ENCODE results near the gene PORCN. TPM values are rescaled to one million over a fixed set of nuclear protein-coding genes. Genes with fewer than 3 reads are reported as not detected.

Gene PORCN
- total and polyA plus RNA-seq, 9 of the 15 experiments (the other 6 are each of a cell fraction or from before 2014, with no cell fraction given), result 0.34 to 5.1 (median 2.8) TPM

GRCh38 chrX:48468247-48468671, 40.5 kb upstream of the PORCN start:
- intact Hi-C loops (cut with micrococcal nuclease), result loop anchor here (5.0 kb wide), 1 partner anchor 211 kb away; the partner anchor contains the start of gene SSX1
- peaks cover 31 to 47% of the 10 kb centered on the region in 2 experiments; a peak in 4 of 5 replicates for H3K4me1 ChIP-seq (replicated peaks in 1 of 2; ENCODE audit: control insufficient read depth in 2 of 2, insufficient read depth in 2 of 2, low read length in 2 of 2)
- peak overlapping the region; percentile 94 to 96 for H3K9ac ChIP-seq (ENCODE audit: insufficient read depth in 1 of 2, low read depth in 2 of 2, low read length in 2 of 2)
- peak; percentile 75 for ATAC-seq
- in situ Hi-C loops (cut with MboI), result no loop called here
- peak overlapping the region; percentile 72 for H2AFZ ChIP-seq (ENCODE audit: low read depth, low read length)
- POLR2A ChIA-PET, result interaction anchor here (0.7 to 1.9 kb wide), 3 partner anchors 11 to 608 kb away, joined by 3 to 8 read pairs (median 3); no protein-coding TSS in a partner anchor
- CTCF ChIA-PET (ENCODE audit: low intra/inter-chr PET ratio), result no interaction called here
- no peaks in the 10 kb centered on the region for H3K9me1 ChIP-seq (ENCODE audit: control insufficient read depth, insufficient read depth, low read length)
- H4K20me1 ChIP-seq (replicated peaks; ENCODE audit: control insufficient read depth, insufficient read depth, low read length), result no peaks in the 10 kb centered on the region
- 0% methylated on average over 12 of the region's 18 CpGs for WGBS (ENCODE audit: insufficient coverage, low coverage, missing lambda C conversion rate)
- H3K79me2 ChIP-seq (ENCODE audit: control insufficient read depth, insufficient read depth, low read length), result peaks cover 57% of the 10 kb centered on the region
- H3K4me3 ChIP-seq, result peak overlapping the region; percentile 78
- peak; percentile 73 to 83 (median 80) for DNase-seq (ENCODE audit: extremely low read depth in 1 of 4, low spot score in 3 of 4)
- H3K27ac ChIP-seq (ENCODE audit: extremely low read depth, low read depth, low read length), result peak overlapping the region; percentile 91
- H3K36me3 ChIP-seq (ENCODE audit: control insufficient read depth, insufficient read depth, low read length), result peaks cover 32% of the 10 kb centered on the region
- H3K9me3 ChIP-seq (replicated peaks; ENCODE audit: control insufficient read depth, insufficient read depth, low read depth, low read length), result no peaks in the 10 kb centered on the region
- no TSS peak for BruUV-seq (replicated peaks)
- H3K27me3 ChIP-seq (ENCODE audit: control insufficient read depth in 2 of 2, insufficient read depth in 2 of 2, low read length in 2 of 2), result no peaks in the 10 kb centered on the region
- peak overlapping the region; percentile 94 for H3K4me2 ChIP-seq (ENCODE audit: insufficient read depth, low read length)
- FAIRE-seq, result peak; percentile 84
- TF ChIP-seq NFIX (CRISPR knock-in tag; IDR thresholded peaks at IDR 0.05; ENCODE audit: low read depth), result no peak
- no peak for TF ChIP-seq ZBTB9 (CRISPR knock-in tag; IDR thresholded peaks at IDR 0.05)
- no peak for TF ChIP-seq ZKSCAN8 (CRISPR knock-in tag; IDR thresholded peaks at IDR 0.05)
- no peak for TF ChIP-seq PRPF4 (IDR thresholded peaks at IDR 0.05; ENCODE audit: insufficient read depth, low read depth, low read length, poor library complexity, severe bottlenecking)
- TF ChIP-seq ZNF121 (CRISPR knock-in tag; conservative IDR thresholded peaks at IDR 0.05), result no peak
- TF ChIP-seq LARP7 (IDR thresholded peaks at IDR 0.05), result no peak
- no peak for TF ChIP-seq ZSCAN29 (IDR thresholded peaks at IDR 0.05)
- TF ChIP-seq RBM14 (IDR thresholded peaks at IDR 0.05; ENCODE audit: borderline replicate concordance, insufficient read depth, low read depth, low read length), result no peak
- no peak for TF ChIP-seq U2AF2 (optimal IDR thresholded peaks at IDR 0.05; ENCODE audit: low read depth, low read length)
- TF ChIP-seq MECOM (CRISPR knock-in tag; IDR thresholded peaks at IDR 0.05), result no peak
- TF ChIP-seq CC2D1A (IDR thresholded peaks at IDR 0.05), result no peak
- no peak for TF ChIP-seq CTCFL (IDR thresholded peaks at IDR 0.05; ENCODE audit: borderline replicate concordance, insufficient read depth, low read depth, low read length, poor library complexity, severe bottlenecking)
- no peak for TF ChIP-seq PTTG1 (tag; IDR thresholded peaks at IDR 0.05; ENCODE audit: low read depth)
- TF ChIP-seq TCF7L2 (IDR thresholded peaks at IDR 0.05; ENCODE audit: low read depth, low read length), result no peak
